NB4 (cell line): ENCODE results near the gene KLC4.

Experiments
- DNase-seq: peaks from one replicate; pipeline ENCODE4 v3.0.0; 2010; ENCODE audit warnings: low read depth
- H3K4me3 ChIP-seq: one replicate; pipeline ENCODE4 v1.5.1; 2011; ENCODE audit warnings: mild to moderate bottlenecking, low read depth, low read length, moderate library complexity
- CTCF ChIP-seq: IDR thresholded peaks from one replicate; pipeline ENCODE4 v1.5.1; 2012; ENCODE audit warnings: low read depth, low read length
- MAX ChIP-seq: IDR thresholded peaks from 2 replicates; pipeline ENCODE4 v1.6.1; 2011; ENCODE audit warnings: low read depth, low read length
- MYC ChIP-seq: IDR thresholded peaks from 2 replicates; pipeline ENCODE4 v1.6.1; 2011; ENCODE audit warnings: low read depth, low read length
- POLR2A ChIP-seq: IDR thresholded peaks from 2 replicates; pipeline ENCODE4 v1.6.1; 2011; ENCODE audit warnings: mild to moderate bottlenecking; ENCODE audit not compliant: insufficient read length; ENCODE audit errors: extremely low read depth

The KLC4 gene

GRCh38 chr6:43033496-43034189 lies 25.8 kb upstream of the KLC4 start:
- no peak overlapping the region for H3K4me3 ChIP-seq
- DNase-seq, result no peak

GRCh38 chr6:43034190-43034525 lies 25.3 kb upstream of the KLC4 start:
- no peak overlapping the region for H3K4me3 ChIP-seq
- TF ChIP-seq POLR2A (no peak), MYC (no peak), CTCF (no peak), MAX (no peak)
- no peak for DNase-seq

More at GRCh38 chr6:43033496-43034189, 25.8 kb upstream of the KLC4 start:
- TF ChIP-seq MYC (no peak), CTCF (no peak), POLR2A (no peak), MAX (no peak)

GRCh38 chr6:43035495-43036194 lies 23.8 kb upstream of the KLC4 start:
- no peak overlapping the region for H3K4me3 ChIP-seq
- TF ChIP-seq CTCF (no peak), MYC (no peak), POLR2A (no peak), MAX (no peak)
- DNase-seq, result no peak

GRCh38 chr6:43036712-43037111 lies 22.7 kb upstream of the KLC4 start:
- no peak overlapping the region for H3K4me3 ChIP-seq
- no peak for DNase-seq
- TF ChIP-seq MAX (no peak), MYC (no peak), POLR2A (no peak), CTCF (no peak)

GRCh38 chr6:43037197-43037596 lies 22.2 kb upstream of the KLC4 start:
- no peak overlapping the region for H3K4me3 ChIP-seq
- no peak for DNase-seq
- TF ChIP-seq MYC (no peak), POLR2A (no peak), CTCF (no peak), MAX (no peak)
